ENCODE measurements around the gene TTC29.
"Not testable (repeated sequence)": the region's sequence is repeated elsewhere in the genome, so short reads cannot be mapped to it uniquely, and the experiment has no call there.

TTC29 gene

GRCh38 chr4:146663968-146664311 is 281.7 kb downstream of the TTC29 start:
- not testable (repeated sequence) for DNase-seq

- DNase-seq = no peak
These were observed 284.3 kb downstream of the TTC29 start for GRCh38 chr4:146661367-146661766.
